ENCODE data around the gene NFIA.

The NFIA gene

DNA sequence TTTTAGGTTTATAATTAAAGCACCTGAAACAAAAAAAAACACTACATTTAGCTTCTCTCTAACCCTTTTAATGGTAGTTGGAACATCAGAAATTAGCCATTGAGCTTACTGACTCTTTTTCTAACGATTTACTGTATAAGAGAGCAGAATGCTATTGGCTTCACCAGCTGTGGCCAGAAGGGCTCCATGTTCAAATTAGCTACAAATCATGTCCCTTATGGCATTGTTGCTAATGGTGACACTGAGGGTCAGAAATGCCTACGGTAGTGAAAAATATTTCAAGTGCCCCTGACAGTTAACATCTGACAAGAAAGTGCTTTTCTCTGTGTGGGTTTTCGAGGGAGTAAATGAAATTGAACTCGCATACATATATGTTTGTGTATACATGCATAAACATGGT lies 232.7 kb downstream of the NFIA start:
- DNase-seq: no peak

DNA sequence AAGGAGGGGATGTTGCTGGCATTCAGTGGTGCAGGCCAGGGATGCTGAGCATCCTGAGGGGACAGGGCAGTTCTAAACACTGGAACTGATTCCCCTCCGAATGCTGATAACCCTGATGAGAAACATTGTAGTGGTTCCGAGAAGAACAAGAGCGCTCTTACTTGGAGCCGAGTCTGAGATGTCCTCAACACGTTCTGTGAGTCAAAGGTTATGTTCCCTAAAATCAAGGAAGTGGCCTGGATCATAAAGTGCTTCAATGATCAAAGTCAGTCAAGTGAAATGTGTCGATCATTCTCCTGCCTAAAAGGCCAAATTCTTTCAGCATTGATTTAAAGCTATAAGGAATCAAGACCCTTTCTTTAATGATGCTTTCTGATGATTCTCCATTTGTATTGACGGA lies 234.1 kb downstream of the NFIA start:
- no peak for DNase-seq

DNA sequence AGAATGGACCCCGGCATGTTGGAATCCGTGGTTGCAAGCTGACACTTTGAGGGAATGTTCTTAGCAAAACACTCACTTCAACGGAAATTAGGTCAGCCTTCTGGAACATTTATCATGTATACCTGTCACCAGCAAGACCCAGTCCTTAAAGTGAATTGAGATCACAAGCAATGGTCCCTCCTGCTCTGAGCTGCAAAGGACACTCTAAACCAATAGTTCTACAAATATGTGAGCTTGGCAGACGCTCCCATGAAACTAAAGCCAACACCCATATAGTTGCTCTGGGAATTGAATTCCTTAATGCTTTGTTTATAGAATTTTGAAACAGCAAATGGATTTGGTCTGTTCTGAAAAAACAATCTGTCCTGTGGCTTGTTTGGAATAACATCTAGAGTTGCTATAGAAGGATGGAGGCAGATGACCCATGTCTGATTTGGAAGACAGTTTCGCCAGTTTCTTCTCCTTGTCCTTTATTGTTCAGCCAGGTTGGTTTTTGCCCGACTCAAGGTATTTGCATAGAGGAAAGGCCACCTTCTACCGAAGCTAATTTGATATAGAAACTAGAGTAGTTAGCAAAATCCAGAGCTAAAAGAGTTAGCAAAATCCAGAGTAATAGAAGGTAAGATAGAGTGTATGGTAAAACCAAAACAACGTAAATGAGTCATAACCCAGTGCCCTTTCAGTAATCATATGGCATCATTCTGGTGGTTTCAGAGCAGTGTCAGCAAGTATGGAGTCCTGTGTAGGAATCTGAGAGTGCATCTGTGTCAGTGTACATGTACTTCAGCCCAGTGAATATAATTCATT lies 236.2 kb downstream of the NFIA start:
- peak in 1 of 5 donors; percentile 87 for DNase-seq

DNA sequence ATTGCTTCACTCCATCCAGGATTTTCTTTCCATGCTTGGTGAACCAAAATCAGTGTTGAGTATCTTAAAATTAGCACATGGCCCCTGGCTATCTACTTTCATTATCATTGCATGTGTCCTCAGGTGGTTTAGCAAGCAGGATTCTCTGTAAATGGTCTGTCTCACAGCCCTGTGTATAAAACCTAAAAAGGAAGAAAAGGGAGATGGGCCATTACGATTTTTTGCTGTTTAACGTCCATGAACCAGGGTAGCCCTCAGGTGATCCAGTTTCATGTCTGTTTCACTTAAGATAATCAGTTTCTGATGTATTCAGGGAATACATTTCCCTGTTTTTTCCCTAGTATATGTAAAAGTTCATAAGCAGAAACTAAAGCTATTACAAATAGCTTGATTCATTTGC lies 238.2 kb downstream of the NFIA start:
- DNase-seq: no peak

DNA sequence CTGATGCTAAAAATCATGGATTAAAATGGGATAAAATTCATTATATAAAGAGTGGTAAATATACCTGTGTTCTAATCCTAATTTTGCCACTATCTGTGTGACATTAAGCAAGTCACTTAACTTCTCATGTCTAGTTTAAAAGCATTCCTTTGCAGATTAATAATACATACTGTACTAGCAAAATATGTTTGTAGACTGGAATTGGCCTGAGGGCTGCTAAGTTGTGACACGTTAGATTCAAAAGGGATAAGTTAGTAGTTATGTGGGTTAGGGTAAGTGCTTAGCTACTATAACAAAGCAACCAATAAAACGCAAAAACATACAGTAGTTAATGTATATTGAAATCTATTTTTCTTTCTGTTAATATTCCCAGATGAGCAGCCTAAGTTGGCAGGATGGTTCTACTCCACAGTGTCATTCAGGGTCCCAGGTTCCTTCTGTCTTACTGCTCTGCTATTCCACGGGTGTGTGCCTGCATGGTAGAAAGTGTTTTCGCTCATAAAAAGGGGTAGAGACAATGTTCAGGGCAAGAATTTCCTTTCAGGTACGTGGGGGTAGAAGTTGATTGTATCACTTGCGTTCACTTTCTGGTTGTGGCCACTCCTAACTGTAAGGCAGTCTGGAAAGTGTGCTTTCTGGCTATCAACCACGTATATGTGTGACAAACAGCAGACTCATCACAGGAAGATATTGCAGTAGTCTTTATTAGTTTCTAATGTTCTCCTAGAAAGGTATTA lies 239.8 kb downstream of the NFIA start:
- no peak for DNase-seq

DNA sequence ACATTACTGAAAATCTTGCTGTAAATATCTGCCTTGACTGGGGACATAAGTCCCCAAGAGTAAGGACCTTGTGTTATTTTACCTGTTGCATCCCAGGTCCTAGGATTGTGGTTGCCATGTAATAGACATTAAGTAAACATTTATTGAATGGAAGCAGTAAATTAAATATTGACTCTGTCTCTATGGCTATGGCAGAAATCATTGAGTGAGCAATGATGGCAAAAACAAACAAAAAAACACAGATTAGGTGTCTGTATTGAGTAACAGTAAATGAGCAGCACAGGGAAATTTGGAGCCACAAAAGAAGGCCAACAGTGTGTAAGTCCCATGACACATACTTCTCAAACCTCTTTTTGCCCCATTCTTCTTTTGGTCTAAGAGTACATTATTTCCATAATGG lies 240.4 kb downstream of the NFIA start:
- no peak for DNase-seq

DNA sequence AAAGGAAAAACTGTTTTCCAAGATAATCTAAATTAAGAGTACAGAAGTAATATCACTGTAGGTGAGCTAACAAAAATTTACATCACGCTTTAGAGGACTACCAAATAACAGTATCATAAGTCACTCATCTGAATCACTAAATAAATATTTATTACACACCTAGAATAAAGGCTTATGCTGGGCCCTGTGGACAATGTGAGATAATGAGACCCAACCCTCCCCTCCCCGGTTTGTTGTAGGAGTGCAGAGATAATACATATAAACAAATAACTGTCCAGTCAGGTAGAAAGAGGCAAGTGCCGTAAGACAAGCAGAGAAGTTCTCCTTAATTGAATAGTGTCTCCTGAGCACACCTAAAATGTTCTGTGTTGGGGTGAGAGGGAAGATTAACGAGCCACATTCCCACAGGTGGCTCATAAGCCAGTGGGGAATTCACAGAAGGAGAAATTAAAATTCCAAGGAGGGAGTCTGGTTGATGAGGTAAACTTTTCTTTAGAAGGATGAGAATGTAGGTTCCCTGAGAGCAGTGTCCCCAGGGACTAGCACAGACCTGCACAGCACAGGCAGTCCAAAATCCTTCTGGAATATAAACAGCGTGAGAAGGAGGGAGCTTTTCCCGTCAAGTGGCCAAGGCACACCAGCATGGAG lies 241.4 kb downstream of the NFIA start:
- DNase-seq: no peak

DNA sequence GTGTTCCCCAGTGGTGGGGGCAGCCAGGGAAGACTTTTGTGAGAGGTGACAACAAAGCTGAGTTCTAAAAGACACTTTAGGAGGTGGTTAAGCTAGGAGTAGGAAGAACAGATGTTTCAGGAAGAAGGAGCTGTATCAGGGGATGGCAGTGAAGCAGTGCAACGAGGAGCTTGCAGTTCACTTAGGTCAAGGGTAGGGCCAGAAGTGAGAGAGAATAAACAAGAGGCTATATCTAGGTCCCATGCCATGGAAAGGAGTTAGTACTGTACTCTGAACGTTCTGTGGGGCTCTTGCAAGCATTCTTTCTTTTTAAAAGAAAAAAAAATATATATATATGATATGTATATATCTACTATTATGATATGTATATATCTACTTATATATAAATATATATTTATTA lies 244.4 kb downstream of the NFIA start:
- DNase-seq: no peak

DNA sequence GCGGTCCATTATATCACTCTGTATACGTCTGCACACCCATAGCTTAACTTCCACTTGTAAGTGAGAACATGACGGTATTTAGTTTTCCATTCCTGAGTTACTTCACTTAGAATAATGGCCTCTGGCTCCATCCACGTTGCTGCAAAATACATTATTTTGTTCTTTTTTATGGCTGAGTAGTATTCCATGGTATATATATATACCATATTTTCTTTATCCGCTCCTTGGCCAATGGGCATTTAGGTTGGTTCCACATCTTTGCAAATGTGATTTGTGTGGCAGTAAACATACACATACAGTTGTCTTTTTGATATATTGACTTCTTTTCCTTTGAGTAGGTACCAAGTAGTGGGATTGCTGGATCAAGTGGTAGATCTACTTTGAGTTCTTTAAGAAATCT lies 245.1 kb downstream of the NFIA start:
- no peak for DNase-seq

DNA sequence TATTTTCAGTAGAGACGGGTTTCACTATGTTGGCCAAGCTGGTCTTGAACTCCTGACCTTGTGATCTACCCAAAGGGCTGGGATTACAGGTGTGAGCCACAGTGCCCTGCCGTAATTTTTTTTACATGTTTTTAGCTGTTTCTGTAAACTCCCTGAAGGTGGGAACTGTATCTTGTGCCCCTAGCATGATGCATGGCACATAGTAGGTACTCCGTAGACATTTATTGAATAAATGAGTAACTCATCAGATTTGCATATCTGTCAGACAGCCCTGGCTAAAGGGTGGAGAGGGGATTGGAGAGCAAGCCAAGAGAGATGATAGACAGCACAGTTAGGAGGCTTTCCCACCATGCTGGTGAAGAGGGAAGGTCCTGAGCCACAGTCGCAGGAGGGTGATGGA lies 247.2 kb downstream of the NFIA start:
- DNase-seq: no peak

DNA sequence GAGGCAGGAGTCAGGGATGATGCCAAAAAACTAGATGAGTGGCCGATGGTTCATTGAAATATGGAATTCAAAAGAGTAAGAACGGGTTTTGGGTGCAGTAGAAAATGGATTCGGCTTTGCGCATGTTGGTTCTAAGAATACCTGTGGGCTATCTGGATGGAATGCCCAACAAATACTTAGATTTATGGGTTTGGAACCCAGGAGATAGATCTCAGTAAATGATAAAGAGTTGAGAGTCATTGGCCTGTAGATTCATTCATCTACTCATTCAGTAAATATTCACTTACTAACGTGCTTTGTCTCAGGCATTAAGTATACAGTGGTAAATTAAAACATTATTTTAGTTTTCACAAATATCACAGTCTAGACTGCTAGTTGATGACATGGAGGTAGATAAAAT lies 247.7 kb downstream of the NFIA start:
- DNase-seq: no peak

DNA sequence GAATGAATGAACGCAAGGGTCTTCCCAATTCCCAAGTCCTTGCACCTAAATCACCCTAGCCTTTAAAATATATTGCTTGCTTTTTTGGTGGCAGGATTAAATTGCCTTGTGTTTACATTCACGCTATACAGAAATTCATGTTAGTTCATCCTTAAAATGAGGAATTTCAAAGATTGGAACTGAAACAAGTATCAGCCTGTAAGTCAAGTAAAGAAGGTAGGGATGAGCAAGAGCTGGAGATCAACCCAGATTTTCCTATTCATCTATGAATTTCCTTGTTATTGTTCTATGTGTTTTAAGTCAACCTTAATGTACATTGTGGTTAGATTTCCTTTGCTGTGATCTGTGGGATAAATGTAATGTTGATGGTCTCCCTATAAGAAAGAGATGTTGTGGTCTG lies 248.2 kb downstream of the NFIA start:
- DNase-seq: no peak

DNA sequence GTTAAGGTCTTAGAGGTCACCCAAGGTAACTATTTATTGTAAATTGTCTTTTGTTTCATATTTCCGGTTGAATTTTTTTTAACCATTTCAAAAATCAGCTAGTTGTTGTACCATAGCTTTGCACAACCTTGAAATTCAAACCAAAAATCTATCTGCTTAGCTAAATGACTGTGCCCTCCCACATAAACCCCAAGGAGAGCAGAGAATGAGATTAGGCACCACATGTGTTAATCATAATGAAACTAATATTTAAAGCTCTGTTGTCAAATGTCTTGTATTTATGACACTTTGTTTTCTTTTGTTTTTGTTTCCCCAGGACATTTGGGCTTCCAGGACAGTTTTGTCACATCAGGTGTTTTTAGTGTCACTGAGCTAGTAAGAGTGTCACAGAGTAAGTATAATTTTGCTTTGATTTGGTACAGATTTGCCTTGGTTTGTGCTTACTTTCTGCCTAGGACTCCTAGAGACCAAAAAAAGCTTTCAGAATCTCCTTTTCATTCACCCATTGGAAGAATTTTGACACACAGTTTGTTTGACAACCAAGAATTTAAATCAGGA lies 249.9 kb downstream of the NFIA start:
- peak in 1 of 5 donors; percentile 85 for DNase-seq

DNA sequence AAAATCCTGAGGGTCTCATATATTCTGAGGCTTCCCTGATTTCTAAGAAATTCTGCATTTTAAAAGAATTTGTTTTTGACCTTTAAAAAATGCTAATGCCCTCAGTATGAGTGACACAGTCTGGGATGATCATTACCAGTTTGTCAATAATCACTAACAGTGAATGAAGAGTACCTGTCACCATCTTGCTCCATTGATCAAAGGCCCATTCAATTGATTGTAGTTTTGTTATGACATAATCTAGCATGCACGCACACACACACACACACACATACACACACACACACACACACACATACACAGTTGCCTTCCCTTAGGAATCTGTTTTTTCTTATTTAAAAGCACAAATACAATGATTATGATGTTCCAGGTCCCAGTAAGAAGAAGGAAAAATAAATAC lies 250.4 kb downstream of the NFIA start:
- no peak for DNase-seq

DNA sequence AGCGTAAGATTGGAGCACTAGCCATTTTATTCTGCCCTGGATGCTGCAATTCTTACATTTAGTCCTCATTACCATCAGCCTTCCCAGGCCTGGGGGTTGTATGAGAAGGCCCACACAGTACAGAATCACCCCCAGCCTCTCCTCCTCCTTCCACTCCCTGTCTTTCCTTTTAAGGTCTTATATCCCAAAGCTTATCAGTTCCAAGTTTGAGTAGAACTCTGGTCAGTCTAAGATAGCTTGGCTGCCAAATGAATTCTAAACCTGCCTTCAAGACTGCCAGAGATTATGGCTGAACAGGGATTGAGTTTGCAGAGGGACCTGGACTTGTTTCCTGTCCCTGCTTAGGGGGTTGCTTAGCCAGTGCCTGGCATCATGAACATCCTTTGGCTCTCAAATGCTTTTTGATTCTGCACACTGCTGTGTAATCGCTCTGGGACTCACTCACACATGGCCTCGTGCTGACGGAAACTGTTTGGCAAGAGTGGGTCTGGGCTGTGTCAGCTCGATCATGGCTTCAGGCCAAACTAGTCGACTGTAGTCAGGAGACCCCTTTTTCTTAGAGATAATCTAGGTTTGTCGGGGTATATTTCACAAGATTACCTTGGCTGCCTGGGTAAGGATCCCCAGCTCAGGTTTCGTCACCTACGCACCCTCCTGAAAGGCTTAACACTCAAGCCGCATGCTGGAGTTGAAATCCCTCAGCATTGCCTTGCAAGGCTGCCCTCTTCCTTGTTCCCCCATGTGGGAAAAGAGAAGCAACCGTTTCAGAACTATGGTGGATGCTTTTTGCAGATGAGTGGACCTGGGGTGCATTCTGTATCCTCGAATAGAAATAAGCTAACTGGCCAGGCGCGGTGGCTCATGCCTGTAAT lies 252.6 kb downstream of the NFIA start:
- no peak for DNase-seq

DNA sequence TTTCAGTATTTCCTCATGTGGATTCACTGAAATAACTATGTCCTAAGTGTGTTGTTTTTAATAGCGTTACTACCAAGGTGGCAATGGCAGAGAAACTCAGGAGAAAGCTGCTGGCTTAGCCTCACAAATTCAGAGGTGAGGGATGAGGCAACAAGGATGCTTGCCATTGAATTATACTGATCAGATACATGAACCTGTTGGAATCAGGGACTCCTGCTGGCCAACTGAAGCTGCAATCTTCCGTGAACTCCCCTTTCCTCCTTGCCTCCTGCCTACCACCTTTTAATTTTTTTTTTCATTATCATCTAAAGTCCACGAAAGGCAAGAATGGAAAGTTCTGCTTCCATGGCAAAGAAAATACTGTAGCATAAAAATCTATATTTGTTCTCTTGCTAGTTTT lies 254.7 kb downstream of the NFIA start:
- no peak for DNase-seq

DNA sequence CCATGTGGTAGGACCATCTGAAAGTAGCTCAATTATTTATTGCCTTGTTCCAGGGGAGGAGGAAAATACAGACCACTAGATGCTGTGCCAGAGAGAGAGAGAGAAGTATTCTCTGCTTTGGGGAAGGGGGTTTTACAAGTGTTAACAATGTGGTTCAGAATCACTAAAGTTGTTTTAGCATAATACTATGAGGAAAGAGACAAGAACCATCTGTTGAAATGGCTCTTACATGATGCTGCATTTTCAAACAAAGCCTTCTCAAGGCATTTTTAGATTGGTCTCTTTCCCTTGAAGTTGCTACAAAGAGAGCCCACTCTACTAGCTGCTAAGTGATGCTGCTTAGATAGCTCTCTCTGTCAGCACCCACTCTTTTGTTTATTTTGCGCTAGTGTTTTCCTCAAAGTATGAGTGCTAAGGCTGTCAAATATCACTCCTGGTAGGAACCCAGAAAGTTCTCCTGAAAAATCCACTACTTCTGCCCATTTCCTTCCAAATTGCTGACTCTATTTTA lies 255.1 kb downstream of the NFIA start:
- no peak for DNase-seq

DNA sequence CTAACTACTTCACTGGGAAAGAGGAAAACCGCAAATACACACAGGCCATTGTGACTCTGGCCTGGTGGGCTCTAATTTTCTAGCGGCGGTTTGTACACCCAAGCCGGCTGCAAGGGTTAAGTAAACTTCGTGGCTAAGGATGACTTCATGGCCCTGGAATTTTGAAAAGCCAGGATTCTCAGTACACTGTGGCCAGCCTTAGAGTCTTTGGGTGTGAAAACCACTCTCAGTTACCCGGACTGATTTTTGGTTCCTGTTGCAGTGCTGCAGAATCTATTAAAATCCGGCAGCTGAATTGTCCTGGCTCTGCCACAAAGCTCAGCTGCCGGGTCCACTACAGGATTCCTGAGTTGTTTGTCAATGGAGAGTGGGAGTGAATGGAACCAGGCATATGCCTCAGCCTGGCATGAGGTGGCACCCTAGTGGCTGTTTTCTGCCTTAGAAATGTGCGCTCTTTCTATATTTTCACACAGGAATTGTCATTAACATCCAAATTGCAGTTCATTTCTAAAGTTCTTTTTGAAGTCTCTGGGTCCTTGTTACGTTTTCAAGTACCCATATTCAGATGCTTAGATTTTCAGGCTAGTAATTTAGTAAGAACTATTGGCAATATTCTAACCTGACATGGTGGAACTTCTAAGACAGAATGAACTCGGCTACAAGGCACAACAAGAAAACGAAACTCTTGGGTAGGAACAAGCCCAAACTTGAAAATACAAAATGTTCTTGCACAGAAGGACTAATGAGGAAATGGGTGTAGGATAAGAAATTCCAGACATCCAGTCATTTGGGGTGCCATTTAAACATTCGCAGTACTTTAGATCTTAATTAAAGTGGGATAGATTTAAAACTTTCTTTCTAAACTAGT lies 255.9 kb downstream of the NFIA start:
- DNase-seq: no peak

DNA sequence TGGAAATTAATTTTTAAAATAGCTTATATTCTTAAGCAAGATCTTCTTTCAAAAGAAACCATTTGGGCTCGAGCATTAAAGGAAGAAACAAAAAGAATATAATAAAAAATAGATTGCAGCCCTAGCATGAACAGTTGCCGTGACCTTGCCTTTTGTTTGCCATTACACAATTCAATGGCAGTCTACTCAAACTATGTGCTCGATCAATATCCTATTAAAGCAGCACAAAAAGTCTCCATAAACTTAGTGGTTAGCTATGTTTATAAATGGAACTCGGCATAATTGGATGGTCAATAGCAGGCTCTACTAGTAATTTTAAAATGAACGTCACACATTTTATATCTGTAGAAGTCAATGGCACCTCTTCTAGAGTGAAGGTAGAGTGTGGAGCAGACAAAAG lies 256.5 kb downstream of the NFIA start:
- no peak for DNase-seq

DNA sequence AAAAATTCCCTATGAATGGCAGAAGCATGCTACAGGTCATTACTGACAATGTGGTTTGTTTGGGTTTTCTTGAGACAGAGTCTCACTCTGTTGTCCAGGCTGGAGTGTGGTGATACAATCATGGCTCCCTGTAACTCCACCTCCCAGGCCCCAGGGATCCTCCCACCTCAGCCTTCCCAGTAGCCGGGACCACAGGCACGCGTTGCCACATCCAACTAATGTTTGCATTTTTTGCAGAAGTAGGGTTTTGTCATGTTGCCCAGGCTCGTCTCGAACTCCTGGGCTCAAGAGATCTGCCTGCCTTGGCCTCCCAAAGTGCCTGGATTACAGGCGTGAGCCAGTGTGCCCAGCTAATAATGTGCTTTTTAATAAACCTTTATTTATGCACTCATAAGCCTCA lies 259.1 kb downstream of the NFIA start:
- DNase-seq: no peak

DNA sequence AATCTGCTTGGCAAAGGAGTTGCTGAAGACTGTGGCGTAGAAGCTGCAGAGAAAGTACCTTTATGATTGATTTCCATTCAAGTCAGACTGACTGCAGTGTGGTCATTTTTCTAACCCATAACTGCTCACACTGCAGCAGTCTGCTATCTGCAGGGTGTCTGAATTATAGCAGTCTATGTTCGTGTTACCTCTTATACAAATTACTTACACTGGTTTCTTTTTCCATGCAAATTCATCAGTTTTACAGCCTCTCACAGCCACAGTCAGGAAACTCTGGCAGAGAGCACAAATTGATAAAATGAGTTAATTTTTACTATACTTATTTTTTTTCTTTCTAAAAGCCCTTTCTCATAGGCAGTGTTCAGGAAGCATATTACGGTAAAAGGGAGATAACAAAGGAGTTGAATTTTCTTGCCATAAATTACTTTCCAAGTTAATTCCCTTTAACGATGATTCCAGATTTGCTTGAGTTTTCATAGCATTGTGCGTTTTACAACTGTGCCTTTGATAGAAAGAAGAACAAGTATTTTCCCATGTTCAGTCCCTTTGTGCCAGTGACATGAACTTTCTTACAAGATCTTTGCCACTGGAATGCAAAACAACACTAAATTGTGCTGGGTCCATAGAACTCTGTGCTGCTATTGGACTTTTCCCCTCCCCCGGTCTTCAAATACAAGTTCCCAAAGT lies 261.5 kb downstream of the NFIA start:
- no peak for DNase-seq
